HepG2 (cell line): ENCODE measurements around the gene CHCHD6. TPM values are rescaled to one million over a fixed set of nuclear protein-coding genes. Genes with fewer than 3 reads are reported as not detected.

ENCODE experiments used
- DPF2 ChIP-seq: sonication (generic); formaldehyde crosslinking; IDR thresholded peaks from 2 replicates; pipeline ENCODE4 v1.4.0; 2020; ENCODE audit warnings: mild to moderate bottlenecking, low read depth, missing genetic modification reagents, borderline replicate concordance
- GLI4 ChIP-seq: sonication (generic); formaldehyde crosslinking; IDR thresholded peaks from 2 replicates; pipeline ENCODE4 v1.5.1; 2020; ENCODE audit warnings: missing genetic modification reagents, mild to moderate bottlenecking, moderate library complexity, borderline replicate concordance
- SMARCE1 ChIP-seq: fragments of 450-650 bp; IDR thresholded peaks from 2 replicates; pipeline ENCODE4 v1.6.1; 2017; ENCODE audit warnings: borderline replicate concordance
- SMYD3 ChIP-seq: sonication (generic); formaldehyde crosslinking; IDR thresholded peaks from 2 replicates; pipeline ENCODE4 v1.8.1; 2023; ENCODE audit warnings: mild to moderate bottlenecking, missing genetic modification reagents
- TMF1 ChIP-seq: sonication (generic); formaldehyde crosslinking; IDR thresholded peaks from 2 replicates; pipeline ENCODE4 v1.8.1; 2022; ENCODE audit warnings: low read depth, missing genetic modification reagents
- ZNF142 ChIP-seq: sonication (generic); formaldehyde crosslinking; IDR thresholded peaks from 2 replicates; pipeline ENCODE4 v1.4.0; 2020; ENCODE audit warnings: missing genetic modification reagents
- ZNF205 ChIP-seq: IDR thresholded peaks from 2 replicates; pipeline ENCODE4 v1.6.1; 2018; ENCODE audit warnings: missing biosample characterization, missing genetic modification reagents
- ZNF598 ChIP-seq: sonication (generic); formaldehyde crosslinking; IDR thresholded peaks from 2 replicates; pipeline ENCODE4 v1.5.1; 2020; ENCODE audit warnings: mild to moderate bottlenecking, missing genetic modification reagents, borderline replicate concordance
- ZNF761 ChIP-seq: sonication (generic); formaldehyde crosslinking; conservative IDR thresholded peaks from 2 replicates; pipeline ENCODE4 v1.4.0; 2020; ENCODE audit warnings: mild to moderate bottlenecking, missing genetic modification reagents
- ZNF850 ChIP-seq: sonication (generic); formaldehyde crosslinking; conservative IDR thresholded peaks from 2 replicates; pipeline ENCODE4 v1.9.0; 2021; ENCODE audit warnings: mild to moderate bottlenecking, missing genetic modification reagents
- polyA plus RNA-seq, 8 experiments: library from polyadenylated mRNA; depleted of rRNA in 3 of 8; stranded (reverse) in 7 of 8; unstranded in 1 of 8; fragments of >200 nt; fragmentation: Illumina TruSeq in 4 of 8; extraction: Trizol in 4 of 8; gene quantifications; 2 replicates each; pipeline versions ENCODE4 v1.2.1 to v1.2.3, GENCODE V29; 2011 to 2016; ENCODE audit warnings: low read depth in 4 of 8, missing spikeins in 1 of 8, mixed read lengths in 1 of 8; ENCODE audit not compliant: insufficient read depth in 1 of 8
- total RNA-seq, 5 experiments: library from RNA; depleted of rRNA; stranded (reverse); fragments of >200 nt; fragmentation: Illumina TruSeq; extraction: Trizol; gene quantifications; 2 replicates each; pipeline ENCODE4 v1.2.3, GENCODE V29; 2016; ENCODE audit warnings: low read depth in 1 of 5

Gene CHCHD6
- total and polyA plus RNA-seq, 2 of the 13 experiments (the other 11 are each of a cell fraction or from before 2014, with no cell fraction given): 20.3 to 20.8 TPM

- no peak for TF ChIP-seq SMYD3 (CRISPR knock-in tag)
- TF ChIP-seq ZNF205: no peak
- TF ChIP-seq TMF1 (CRISPR knock-in tag): no peak
- TF ChIP-seq ZNF142: no peak
- TF ChIP-seq GLI4 (CRISPR knock-in tag): no peak
- TF ChIP-seq ZNF598 (CRISPR knock-in tag): no peak
- no peak for TF ChIP-seq DPF2
- TF ChIP-seq ZNF850: no peak
- TF ChIP-seq ZNF761 (CRISPR knock-in tag): no peak
- TF ChIP-seq SMARCE1: no peak
- TF ChIP-seq, all 625 proteins: peak for 0
These were observed 27.0 kb downstream of the CHCHD6 start (continued) for GRCh38 chr3:126731044-126731443.
